Measurements from ENCODE around the gene MTHFD2L. TPM values are rescaled to one million over a fixed set of nuclear protein-coding genes. Genes with fewer than 3 reads are reported as not detected.

The MTHFD2L gene
- total RNA-seq, 1 experiment from 2014 or later: 11.6 TPM

GRCh38 chr4:74120086-74120485 is 37.8 kb upstream of the MTHFD2L start:
- H4K91ac ChIP-seq (ENCODE audit: insufficient read length, low read depth, low read length): no peak overlapping the region
- H2BK120ac ChIP-seq (ENCODE audit: low read depth, low read length, poor library complexity, severe bottlenecking): no peak overlapping the region
- no peak overlapping the region for H2AK5ac ChIP-seq (ENCODE audit: insufficient read length, low read length)
- Mint-ChIP-seq H3K36me3 (ENCODE audit: insufficient read depth in 1 of 3, low read depth in 3 of 3) (peaks cover 2 to 6% (median 3%) of the 10 kb centered on the region in 3 experiments; a peak in 6 of 7 replicates), H3K9me3 (peaks cover 3 to 15% of the 10 kb centered on the region in 2 experiments; a peak in 4 of 5 replicates), H3K27ac (no peak overlapping the region), H3K4me1 (peaks cover 0 to 9% of the 10 kb centered on the region in 2 experiments; a peak in 1 of 4 replicates), H3K27me3 (ENCODE audit: low read depth) (peaks cover 2% of the 10 kb centered on the region; the same call in 1 of the 2 replicates), H3K4me3 (no peak overlapping the region)
- no peak overlapping the region for H3K27ac ChIP-seq (ENCODE audit: insufficient read length, low read depth, low read length)
- H3K79me1 ChIP-seq (ENCODE audit: insufficient read depth, low read depth, low read length, poor library complexity, severe bottlenecking): no peaks in the 10 kb centered on the region
- H3K4ac ChIP-seq (ENCODE audit: low read depth, low read length): no peak overlapping the region
- H4K8ac ChIP-seq (replicated peaks; ENCODE audit: insufficient read length, low read depth, low read length): no peak overlapping the region
- H3K14ac ChIP-seq (ENCODE audit: insufficient read depth, low read length): no peak overlapping the region
- no peak overlapping the region for H2BK15ac ChIP-seq (ENCODE audit: low read depth, low read length)
- no peak overlapping the region for H3K56ac ChIP-seq (ENCODE audit: insufficient read length, low read depth, low read length)
- no peak overlapping the region for H3K18ac ChIP-seq (ENCODE audit: insufficient read length, low read depth, low read length)
- H2BK12ac ChIP-seq (ENCODE audit: insufficient read length, low read depth, low read length): no peak overlapping the region
- H3T11ph ChIP-seq (ENCODE audit: low read length): no peak overlapping the region
- no peak overlapping the region for H2BK5ac ChIP-seq (ENCODE audit: insufficient read length, low read length)
- WGBS (ENCODE audit: extremely low coverage, insufficient read length, low lambda C conversion rate): no CpG with 5 or more reads among the region's 1 CpG
- H3K23me2 ChIP-seq (ENCODE audit: insufficient read length, low read depth, low read length, poor library complexity, severe bottlenecking): no peaks in the 10 kb centered on the region
- H2BK20ac ChIP-seq (ENCODE audit: low read depth, low read length, poor library complexity, severe bottlenecking): no peak overlapping the region
- H2AFZ ChIP-seq (ENCODE audit: low read length): no peak overlapping the region
- H3K27me3 ChIP-seq (ENCODE audit: insufficient read depth, low read length): no peaks in the 10 kb centered on the region
- TF ChIP-seq, protein P1, sequence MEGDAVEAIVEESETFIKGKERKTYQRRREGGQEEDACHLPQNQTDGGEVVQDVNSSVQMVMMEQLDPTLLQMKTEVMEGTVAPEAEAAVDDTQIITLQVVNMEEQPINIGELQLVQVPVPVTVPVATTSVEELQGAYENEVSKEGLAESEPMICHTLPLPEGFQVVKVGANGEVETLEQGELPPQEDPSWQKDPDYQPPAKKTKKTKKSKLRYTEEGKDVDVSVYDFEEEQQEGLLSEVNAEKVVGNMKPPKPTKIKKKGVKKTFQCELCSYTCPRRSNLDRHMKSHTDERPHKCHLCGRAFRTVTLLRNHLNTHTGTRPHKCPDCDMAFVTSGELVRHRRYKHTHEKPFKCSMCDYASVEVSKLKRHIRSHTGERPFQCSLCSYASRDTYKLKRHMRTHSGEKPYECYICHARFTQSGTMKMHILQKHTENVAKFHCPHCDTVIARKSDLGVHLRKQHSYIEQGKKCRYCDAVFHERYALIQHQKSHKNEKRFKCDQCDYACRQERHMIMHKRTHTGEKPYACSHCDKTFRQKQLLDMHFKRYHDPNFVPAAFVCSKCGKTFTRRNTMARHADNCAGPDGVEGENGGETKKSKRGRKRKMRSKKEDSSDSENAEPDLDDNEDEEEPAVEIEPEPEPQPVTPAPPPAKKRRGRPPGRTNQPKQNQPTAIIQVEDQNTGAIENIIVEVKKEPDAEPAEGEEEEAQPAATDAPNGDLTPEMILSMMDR (conservative IDR thresholded peaks at IDR 0.05): no peak
- H3K4me1 ChIP-seq (ENCODE audit: insufficient read depth, low read length): no peaks in the 10 kb centered on the region
- no peak overlapping the region for H3K4me2 ChIP-seq (ENCODE audit: insufficient read depth, insufficient read length, low read length)
- DNase-seq: no peak
- H3K9ac ChIP-seq (ENCODE audit: extremely low read depth, insufficient read length, low read length): no peak overlapping the region
- H3K9me3 ChIP-seq (ENCODE audit: control insufficient read depth, low read depth, low read length): peaks cover 5% of the 10 kb centered on the region
- H3K23ac ChIP-seq (ENCODE audit: insufficient read length, low read depth, low read length): no peak overlapping the region
- no peaks in the 10 kb centered on the region for H3K79me2 ChIP-seq (ENCODE audit: insufficient read depth, low read length)
- no peaks in the 10 kb centered on the region for H4K20me1 ChIP-seq (ENCODE audit: control insufficient read depth, insufficient read depth, insufficient read length)
- no peak overlapping the region for H4K5ac ChIP-seq (ENCODE audit: insufficient read length, low read depth, low read length)

Data from H9 (cell line).